ENCODE results near the gene SNRNP200. TPM values are rescaled to one million over a fixed set of nuclear protein-coding genes. Genes with fewer than 3 reads are reported as not detected.

Gene SNRNP200
- total and polyA plus RNA-seq, 2 donors from 2014 or later: 46.7 to 118 TPM

DNA sequence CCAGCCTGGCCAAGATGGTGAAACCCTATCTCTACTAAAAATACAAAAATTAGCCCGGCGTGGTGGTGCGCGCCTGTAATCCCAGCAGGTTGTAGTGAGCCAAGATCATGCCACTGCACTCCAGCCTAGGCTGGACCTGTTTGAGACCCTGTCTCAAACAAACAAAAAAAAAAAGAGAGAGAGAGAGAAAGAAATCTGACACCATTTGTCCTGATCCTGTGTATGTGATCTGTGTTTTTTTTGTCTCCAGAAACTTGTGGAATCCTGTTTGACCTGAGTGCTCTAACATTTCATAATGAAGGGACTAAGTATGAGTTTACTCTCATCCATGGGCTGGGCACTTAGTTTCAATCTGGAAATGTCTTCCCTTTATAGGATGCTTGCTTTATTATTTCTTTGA is 13.4 kb upstream of the SNRNP200 start:
- H3K4me3 ChIP-seq (ENCODE audit: low read length in 3 of 3): no peak overlapping the region
- no peaks in the 10 kb centered on the region for H3K36me3 ChIP-seq (ENCODE audit: control insufficient read depth in 2 of 3, insufficient read depth in 3 of 3, low read length in 3 of 3)
- H3K4me1 ChIP-seq (ENCODE audit: control insufficient read depth in 2 of 3, insufficient read depth in 2 of 3, low read depth in 1 of 3, low read length in 3 of 3): peaks cover 0 to 7% (median 0%) of the 10 kb centered on the region in 3 donors
- TF ChIP-seq, protein P1, sequence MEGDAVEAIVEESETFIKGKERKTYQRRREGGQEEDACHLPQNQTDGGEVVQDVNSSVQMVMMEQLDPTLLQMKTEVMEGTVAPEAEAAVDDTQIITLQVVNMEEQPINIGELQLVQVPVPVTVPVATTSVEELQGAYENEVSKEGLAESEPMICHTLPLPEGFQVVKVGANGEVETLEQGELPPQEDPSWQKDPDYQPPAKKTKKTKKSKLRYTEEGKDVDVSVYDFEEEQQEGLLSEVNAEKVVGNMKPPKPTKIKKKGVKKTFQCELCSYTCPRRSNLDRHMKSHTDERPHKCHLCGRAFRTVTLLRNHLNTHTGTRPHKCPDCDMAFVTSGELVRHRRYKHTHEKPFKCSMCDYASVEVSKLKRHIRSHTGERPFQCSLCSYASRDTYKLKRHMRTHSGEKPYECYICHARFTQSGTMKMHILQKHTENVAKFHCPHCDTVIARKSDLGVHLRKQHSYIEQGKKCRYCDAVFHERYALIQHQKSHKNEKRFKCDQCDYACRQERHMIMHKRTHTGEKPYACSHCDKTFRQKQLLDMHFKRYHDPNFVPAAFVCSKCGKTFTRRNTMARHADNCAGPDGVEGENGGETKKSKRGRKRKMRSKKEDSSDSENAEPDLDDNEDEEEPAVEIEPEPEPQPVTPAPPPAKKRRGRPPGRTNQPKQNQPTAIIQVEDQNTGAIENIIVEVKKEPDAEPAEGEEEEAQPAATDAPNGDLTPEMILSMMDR (IDR thresholded peaks at IDR 0.05; ENCODE audit: borderline replicate concordance, extremely low read depth, insufficient read depth): no peak
- FAIRE-seq (no peak), DNase-seq (no peak)
- no peaks in the 10 kb centered on the region for H3K9me3 ChIP-seq (ENCODE audit: control insufficient read depth in 2 of 3, insufficient read depth in 1 of 3, low read length in 3 of 3)
- intact Hi-C loops (cut with DNase I): no loop called here
- H3K27me3 ChIP-seq (ENCODE audit: control insufficient read depth, insufficient read depth, low read length): peaks cover 13% of the 10 kb centered on the region
- H3K9ac ChIP-seq (ENCODE audit: low read length in 3 of 3): no peak overlapping the region
- no peak overlapping the region for H3K27ac ChIP-seq (ENCODE audit: low read depth in 2 of 2, low read length in 2 of 2)

DNA sequence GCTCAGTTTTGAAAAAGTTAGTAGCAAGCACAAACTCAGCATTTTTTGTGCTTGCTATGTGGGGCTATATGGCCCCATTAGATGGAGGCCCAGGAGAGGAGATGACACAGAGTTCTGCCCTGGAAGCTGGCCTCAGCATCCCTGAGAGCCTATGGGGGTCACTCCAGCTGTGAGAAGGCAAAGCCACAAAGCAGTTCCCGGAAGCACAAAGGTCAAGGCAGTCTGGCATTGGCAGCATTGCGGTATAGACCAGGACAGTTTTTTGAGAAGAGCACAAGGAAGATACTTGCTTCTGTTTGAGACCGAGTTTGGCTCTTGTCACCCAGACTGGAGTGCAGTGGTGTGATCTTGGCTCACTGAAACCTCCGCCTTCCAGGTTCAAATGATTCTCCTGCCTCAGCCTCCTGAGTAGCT is 12.2 kb upstream of the SNRNP200 start:
- H3K36me3 ChIP-seq (ENCODE audit: control insufficient read depth in 2 of 3, insufficient read depth in 3 of 3, low read length in 3 of 3): no peaks in the 10 kb centered on the region
- FAIRE-seq (no peak), DNase-seq (no peak)
- intact Hi-C loops (cut with DNase I): no loop called here
- peaks cover 0 to 7% (median 0%) of the 10 kb centered on the region in 3 donors for H3K4me1 ChIP-seq (ENCODE audit: control insufficient read depth in 2 of 3, insufficient read depth in 2 of 3, low read depth in 1 of 3, low read length in 3 of 3)
- H3K27me3 ChIP-seq (ENCODE audit: control insufficient read depth, insufficient read depth, low read length): peaks cover 6% of the 10 kb centered on the region
- H3K9me3 ChIP-seq (ENCODE audit: control insufficient read depth in 2 of 3, insufficient read depth in 1 of 3, low read length in 3 of 3): no peaks in the 10 kb centered on the region
- H3K27ac ChIP-seq (ENCODE audit: low read depth in 2 of 2, low read length in 2 of 2): no peak overlapping the region
- no peak overlapping the region for H3K4me3 ChIP-seq (ENCODE audit: low read length in 3 of 3)
- TF ChIP-seq, protein P1 (IDR thresholded peaks at IDR 0.05; ENCODE audit: borderline replicate concordance, extremely low read depth, insufficient read depth): no peak
- no peak overlapping the region for H3K9ac ChIP-seq (ENCODE audit: low read length in 3 of 3)

DNA sequence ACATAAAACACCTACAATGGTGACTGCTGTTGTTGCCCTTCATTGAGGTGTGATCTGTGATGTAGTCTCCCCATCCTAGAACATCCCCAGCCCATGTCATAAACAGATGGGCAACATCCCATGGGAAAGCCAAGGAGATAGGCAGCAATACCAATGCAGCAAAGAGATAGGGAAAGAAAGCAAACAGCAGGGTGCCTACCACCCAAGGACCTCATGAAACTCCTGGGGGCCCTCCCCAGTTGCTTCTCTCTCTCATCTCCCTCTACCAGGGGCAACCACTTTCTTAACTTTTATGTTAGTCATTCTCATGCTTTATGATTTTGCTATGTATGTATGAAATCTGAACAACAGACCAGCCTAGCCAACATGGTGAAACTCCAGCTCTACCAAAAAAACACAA is 11.7 kb upstream of the SNRNP200 start:
- Histone ChIP-seq H3K4me3 (ENCODE audit: low read length in 3 of 3) (no peak overlapping the region), H3K36me3 (ENCODE audit: control insufficient read depth in 2 of 3, insufficient read depth in 3 of 3, low read length in 3 of 3) (no peaks in the 10 kb centered on the region), H3K27ac (ENCODE audit: low read depth in 2 of 2, low read length in 2 of 2) (no peak overlapping the region), H3K9ac (ENCODE audit: low read length in 3 of 3) (no peak overlapping the region), H3K4me1 (ENCODE audit: control insufficient read depth in 2 of 3, insufficient read depth in 2 of 3, low read depth in 1 of 3, low read length in 3 of 3) (peaks cover 0 to 7% (median 0%) of the 10 kb centered on the region in 3 donors), H3K27me3 (ENCODE audit: control insufficient read depth, insufficient read depth, low read length) (peaks cover 4% of the 10 kb centered on the region), H3K9me3 (ENCODE audit: control insufficient read depth in 2 of 3, insufficient read depth in 1 of 3, low read length in 3 of 3) (no peaks in the 10 kb centered on the region)
- no peak for FAIRE-seq
- TF ChIP-seq, protein P1 (IDR thresholded peaks at IDR 0.05; ENCODE audit: borderline replicate concordance, extremely low read depth, insufficient read depth): no peak
- no peak for DNase-seq
- intact Hi-C loops (cut with DNase I): no loop called here

All from kidney (tissue), 14 donors.